BLaER1 (cell line): ENCODE data around the gene TMEM163.
A peak's percentile ranks its signal among the peaks of the same experiment; 100 is the strongest.

Experiments
- H3K27ac ChIP-seq: shearing (Covaris generic); formaldehyde crosslinking; 2 replicates; pipeline ENCODE4 v1.8.1; 2022
- H3K27me3 ChIP-seq: shearing (Covaris generic); formaldehyde crosslinking; 2 replicates; pipeline ENCODE4 v1.8.1; 2022
- H3K36me3 ChIP-seq: shearing (Covaris generic); formaldehyde crosslinking; 2 replicates; pipeline ENCODE4 v1.8.1; 2022
- H3K4me1 ChIP-seq: shearing (Covaris generic); formaldehyde crosslinking; 2 replicates; pipeline ENCODE4 v1.8.1; 2022
- H3K4me2 ChIP-seq: shearing (Covaris generic); formaldehyde crosslinking; 2 replicates; pipeline ENCODE4 v1.8.1; 2022
- H3K4me3 ChIP-seq: shearing (Covaris generic); formaldehyde crosslinking; 2 replicates; pipeline ENCODE4 v1.8.1; 2022
- H3K9ac ChIP-seq: shearing (Covaris generic); formaldehyde crosslinking; 2 replicates; pipeline ENCODE4 v1.8.1; 2022
- H3K9me3 ChIP-seq: shearing (Covaris generic); formaldehyde crosslinking; 2 replicates; pipeline ENCODE4 v1.8.1; 2022
- H4K20me1 ChIP-seq: shearing (Covaris generic); formaldehyde crosslinking; 2 replicates; pipeline ENCODE4 v1.8.1; 2022
- Cebpa-rat ChIP-seq: shearing (Covaris generic); IDR thresholded peaks from 2 replicates; pipeline ENCODE4 v1.8.1; 2022

Gene TMEM163

GRCh38 chr2:134679294-134679693 lies 39.5 kb downstream of the TMEM163 start:
- Histone ChIP-seq H3K27ac (no peak overlapping the region), H3K4me3 (no peak overlapping the region), H3K4me1 (peaks cover 52% of the 10 kb centered on the region), H3K27me3 (no peaks in the 10 kb centered on the region), H3K36me3 (no peaks in the 10 kb centered on the region), H4K20me1 (no peaks in the 10 kb centered on the region), H3K9me3 (no peaks in the 10 kb centered on the region), H3K4me2 (peak overlapping the region; percentile 55), H3K9ac (no peak overlapping the region)
- TF ChIP-seq Cebpa-rat: no peak

DNA sequence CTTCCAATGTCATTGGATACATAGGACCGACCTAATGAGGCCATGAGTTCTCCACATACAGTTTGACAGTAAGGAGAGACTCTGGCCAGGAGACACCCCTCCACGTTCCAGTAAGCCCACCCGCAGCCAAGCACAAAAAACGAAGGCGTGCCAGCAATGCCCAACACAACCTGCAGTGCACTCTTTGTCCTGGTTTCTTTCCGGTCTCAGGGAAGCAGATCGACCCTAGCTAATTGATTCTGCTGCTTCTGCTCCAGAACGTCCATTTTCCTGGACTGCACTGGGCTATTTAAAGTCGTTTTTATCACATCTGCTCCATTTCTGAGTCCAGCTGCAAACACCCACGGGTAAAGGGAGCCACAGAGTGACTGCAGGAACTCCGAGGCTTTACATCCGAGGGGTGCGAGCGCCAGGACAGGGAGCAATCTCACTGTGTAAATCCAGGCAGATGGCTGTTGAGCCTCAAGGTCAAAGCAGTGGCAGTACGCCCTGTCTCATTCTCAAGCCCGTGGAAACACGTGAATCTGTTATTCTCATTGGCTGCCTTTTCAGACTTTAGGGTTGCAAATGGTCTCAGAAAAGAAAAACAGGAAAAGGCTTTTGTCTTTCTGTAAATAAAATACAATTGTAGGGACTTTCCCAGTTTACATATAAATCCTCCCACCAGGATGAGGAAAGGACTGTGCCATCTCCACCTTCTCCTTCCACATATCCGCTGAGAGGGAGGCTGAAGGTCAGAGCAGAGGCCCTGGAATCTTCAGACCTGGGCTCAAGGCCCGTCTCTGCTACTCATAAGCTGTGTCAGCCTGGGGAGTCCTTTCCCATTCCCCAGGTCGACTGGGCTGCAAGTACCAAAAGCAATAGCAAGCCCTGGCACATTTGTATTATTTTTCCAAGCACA lies 40.7 kb downstream of the TMEM163 start:
- H3K4me3 ChIP-seq: no peak overlapping the region
- TF ChIP-seq Cebpa-rat: no peak

DNA sequence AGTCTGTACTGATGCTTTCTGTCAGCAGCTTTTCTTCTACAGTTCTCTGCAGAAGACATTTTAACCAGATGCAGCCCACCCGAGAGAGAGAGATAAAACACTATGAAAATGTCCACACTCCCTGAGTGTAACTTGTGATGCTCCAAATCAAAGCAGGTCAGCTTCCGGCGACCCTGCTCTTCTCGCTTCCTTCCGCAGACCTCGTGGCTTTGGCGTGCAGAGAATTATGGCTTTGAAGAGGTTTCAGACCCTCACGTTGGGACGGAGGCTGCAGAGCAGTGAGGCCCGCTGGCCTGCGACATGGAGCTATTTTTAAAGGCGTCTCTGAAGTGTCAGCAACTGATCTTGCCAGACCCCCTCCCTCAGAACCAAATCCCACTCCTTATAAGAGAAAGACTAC lies 41.8 kb downstream of the TMEM163 start:
- H3K9me3 ChIP-seq: no peaks in the 10 kb centered on the region
- H3K4me2 ChIP-seq: peak overlapping the region; percentile 81
- no peaks in the 10 kb centered on the region for H3K36me3 ChIP-seq
- H3K9ac ChIP-seq: peak overlapping the region; percentile 37; the same call in 1 of the 2 replicates
- no peaks in the 10 kb centered on the region for H4K20me1 ChIP-seq
- no peaks in the 10 kb centered on the region for H3K27me3 ChIP-seq
- H3K27ac ChIP-seq: peak overlapping the region; percentile 52; the same call in 1 of the 2 replicates
- no peak overlapping the region for H3K4me3 ChIP-seq
- TF ChIP-seq Cebpa-rat: no peak
- H3K4me1 ChIP-seq: peaks cover 52% of the 10 kb centered on the region

More for the DNA sequence above, 40.7 kb downstream of the TMEM163 start:
- no peak overlapping the region for H3K27ac ChIP-seq
- no peaks in the 10 kb centered on the region for H3K36me3 ChIP-seq
- H4K20me1 ChIP-seq: no peaks in the 10 kb centered on the region
- no peaks in the 10 kb centered on the region for H3K27me3 ChIP-seq
- peaks cover 52% of the 10 kb centered on the region for H3K4me1 ChIP-seq
- H3K4me2 ChIP-seq: peak overlapping the region; percentile 81
- H3K9ac ChIP-seq: no peak overlapping the region
- H3K9me3 ChIP-seq: no peaks in the 10 kb centered on the region

GRCh38 chr2:134675314-134675713 lies 43.5 kb downstream of the TMEM163 start:
- no peak overlapping the region for H3K27ac ChIP-seq
- H4K20me1 ChIP-seq: no peaks in the 10 kb centered on the region
- no peak overlapping the region for H3K4me3 ChIP-seq
- no peaks in the 10 kb centered on the region for H3K9me3 ChIP-seq
- H3K9ac ChIP-seq: no peak overlapping the region
- peaks cover 64% of the 10 kb centered on the region for H3K4me1 ChIP-seq
- no peak for TF ChIP-seq Cebpa-rat
- no peaks in the 10 kb centered on the region for H3K27me3 ChIP-seq
- no peaks in the 10 kb centered on the region for H3K36me3 ChIP-seq
- no peak overlapping the region for H3K4me2 ChIP-seq

DNA sequence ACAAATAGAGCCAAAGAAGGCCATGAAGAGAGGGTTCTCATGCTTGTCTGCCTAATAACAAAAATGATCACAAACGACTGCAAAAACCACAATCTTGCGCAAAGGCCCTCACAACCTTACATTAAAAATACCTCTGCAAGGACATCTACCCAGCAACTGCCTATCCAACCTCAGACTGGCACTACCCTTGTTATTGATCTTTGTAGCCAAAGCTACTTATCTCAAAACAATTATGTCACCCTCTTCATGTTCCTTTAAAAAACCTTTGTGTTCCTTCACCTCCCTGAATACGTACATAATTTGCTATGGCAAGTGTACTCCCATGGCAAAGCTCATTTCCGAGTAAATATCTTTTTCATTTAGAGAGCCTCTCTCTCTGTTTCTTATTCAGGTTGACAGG lies 44.1 kb downstream of the TMEM163 start:
- H3K4me2 ChIP-seq: no peak overlapping the region
- H3K27me3 ChIP-seq: no peaks in the 10 kb centered on the region
- H3K4me1 ChIP-seq: peaks cover 64% of the 10 kb centered on the region
- H3K9ac ChIP-seq: no peak overlapping the region
- no peaks in the 10 kb centered on the region for H4K20me1 ChIP-seq
- H3K27ac ChIP-seq: no peak overlapping the region
- TF ChIP-seq Cebpa-rat: no peak
- H3K4me3 ChIP-seq: no peak overlapping the region
- no peaks in the 10 kb centered on the region for H3K9me3 ChIP-seq
- H3K36me3 ChIP-seq: no peaks in the 10 kb centered on the region

GRCh38 chr2:134671513-134671912 lies 47.3 kb downstream of the TMEM163 start:
- no peak overlapping the region for H3K4me3 ChIP-seq
- H3K27ac ChIP-seq: no peak overlapping the region
- no peaks in the 10 kb centered on the region for H4K20me1 ChIP-seq
- H3K9me3 ChIP-seq: no peaks in the 10 kb centered on the region
- no peak for TF ChIP-seq Cebpa-rat
- H3K36me3 ChIP-seq: no peaks in the 10 kb centered on the region
- no peak overlapping the region for H3K9ac ChIP-seq
- H3K4me2 ChIP-seq: peak overlapping the region; percentile 49; the same call in 1 of the 2 replicates
- H3K27me3 ChIP-seq: no peaks in the 10 kb centered on the region
- peaks cover 54% of the 10 kb centered on the region for H3K4me1 ChIP-seq

- Histone ChIP-seq H3K4me3 (no peak overlapping the region), H3K27me3 (no peaks in the 10 kb centered on the region), H3K36me3 (no peaks in the 10 kb centered on the region), H3K27ac (no peak overlapping the region), H3K9ac (no peak overlapping the region), H3K4me2 (peak overlapping the region; percentile 49), H3K4me1 (peaks cover 48% of the 10 kb centered on the region), H4K20me1 (no peaks in the 10 kb centered on the region), H3K9me3 (no peaks in the 10 kb centered on the region)
- no peak for TF ChIP-seq Cebpa-rat
These were observed 47.8 kb downstream of the TMEM163 start for GRCh38 chr2:134670955-134671354.

DNA sequence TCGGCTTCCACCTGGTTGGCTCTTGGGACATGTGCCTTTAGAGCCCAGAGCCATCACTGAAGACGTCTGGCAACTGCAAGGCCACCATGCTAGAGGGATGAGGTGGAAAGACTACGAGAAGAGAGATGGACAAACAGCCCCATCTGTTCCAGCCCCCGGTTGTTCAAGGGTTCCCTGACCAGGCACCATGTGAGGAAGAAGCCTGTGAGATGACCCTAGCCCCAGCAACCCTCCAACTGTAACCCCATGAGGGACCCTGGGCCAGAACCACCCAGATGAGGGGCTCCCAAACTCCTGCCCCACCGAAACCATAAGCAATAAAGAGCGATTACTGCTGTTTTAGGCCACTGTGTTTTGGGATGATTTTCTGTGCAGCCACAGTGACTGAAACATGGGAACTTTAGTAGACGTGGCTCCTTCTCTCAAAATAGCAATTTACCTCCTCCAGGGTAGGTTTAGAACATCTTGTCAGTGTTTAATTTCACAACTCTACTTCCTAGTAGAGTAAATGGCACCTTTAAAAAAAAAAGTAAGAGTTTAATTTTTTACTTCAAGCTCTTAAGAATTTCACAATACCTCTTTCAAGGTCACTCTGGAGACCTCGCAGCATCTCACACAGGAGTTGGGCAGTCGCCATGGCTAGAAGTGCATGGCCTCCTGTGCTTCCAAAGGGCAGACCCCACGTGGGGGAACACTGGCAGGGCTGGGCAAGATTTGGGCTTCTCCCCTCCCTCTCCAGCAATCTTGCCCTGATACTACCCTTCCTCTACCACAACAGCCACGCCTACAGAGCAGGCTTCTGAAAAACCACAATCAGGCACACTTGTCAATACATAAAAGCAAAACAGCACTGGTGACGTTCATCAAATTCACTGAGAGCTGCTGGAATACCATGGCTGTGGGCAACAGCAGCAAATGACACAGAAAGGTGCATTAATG lies 48.8 kb downstream of the TMEM163 start:
- Histone ChIP-seq H3K36me3 (no peaks in the 10 kb centered on the region), H3K4me3 (no peak overlapping the region), H3K4me1 (peaks cover 40% of the 10 kb centered on the region), H3K27me3 (no peaks in the 10 kb centered on the region), H4K20me1 (no peaks in the 10 kb centered on the region), H3K9me3 (no peaks in the 10 kb centered on the region), H3K4me2 (peak overlapping the region; percentile 49), H3K27ac (no peak overlapping the region), H3K9ac (no peak overlapping the region)
- peak; percentile 48; the same call in 1 of the 2 replicates for TF ChIP-seq Cebpa-rat

GRCh38 chr2:134668821-134669220 lies 50.0 kb downstream of the TMEM163 start:
- Histone ChIP-seq H3K27me3 (no peaks in the 10 kb centered on the region), H3K36me3 (no peaks in the 10 kb centered on the region), H3K4me1 (peaks cover 40% of the 10 kb centered on the region), H3K27ac (no peak overlapping the region), H3K4me3 (no peak overlapping the region), H3K9me3 (no peaks in the 10 kb centered on the region), H4K20me1 (no peaks in the 10 kb centered on the region), H3K9ac (no peak overlapping the region), H3K4me2 (peak overlapping the region; percentile 49)
- TF ChIP-seq Cebpa-rat: no peak
